T47D (cell line): Measurements from ENCODE around the gene GARIN5A.

Source experiments
- DNase-seq, 2 experiments: peaks; one replicate each; pipeline versions ENCODE4 v3.0.0 to v3.0.0-alpha.2; 2011 to 2012; ENCODE audit warnings: low read depth in 1 of 2, low spot score in 1 of 2
- JUND ChIP-seq: IDR thresholded peaks from 2 replicates; pipeline ENCODE4 v1.6.1; 2012; ENCODE audit warnings: low read depth
- in situ Hi-C: cut with HindIII; loops from 2 replicates; pipeline ENCODE4 v1.10.0; 2016; ENCODE audit warnings: low sequenced_read_pairs, low pct_unique_long_range_greater_than_20kb

Gene GARIN5A

DNA sequence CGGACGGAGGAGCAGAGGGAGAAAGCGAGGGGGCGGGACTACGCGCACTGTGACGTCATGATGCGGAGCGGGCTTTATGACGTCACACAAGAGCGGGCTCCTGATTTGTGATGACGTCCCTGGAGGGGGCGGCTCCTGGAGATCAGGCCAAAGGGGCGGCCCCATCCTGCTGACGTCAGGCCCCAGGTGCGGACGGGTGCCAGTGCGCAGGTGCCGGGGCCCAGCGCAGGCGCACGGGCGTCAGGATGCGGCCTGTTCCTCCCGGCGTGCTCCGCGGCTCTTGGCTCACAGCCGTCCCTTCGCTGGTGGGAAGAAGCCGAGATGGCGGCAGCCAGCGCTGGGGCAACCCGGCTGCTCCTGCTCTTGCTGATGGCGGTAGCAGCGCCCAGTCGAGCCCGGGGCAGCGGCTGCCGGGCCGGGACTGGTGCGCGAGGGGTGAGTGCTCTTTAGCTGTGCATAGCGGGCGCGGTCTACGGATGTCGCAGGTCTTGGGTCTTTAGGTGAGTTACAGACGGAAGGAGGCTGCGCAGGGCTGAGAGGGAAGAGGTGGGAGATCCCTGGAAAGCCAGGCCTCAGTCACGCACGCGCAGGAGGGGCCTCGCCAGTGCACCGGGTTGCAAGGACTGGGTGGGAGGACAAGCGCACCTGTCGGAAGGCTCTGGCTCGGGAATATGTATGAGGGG lies at the start of gene GARIN5A, which contains the start of gene EMC10:
GARIN5A (minus strand) TSS at position 625 of the 683 bp plus-strand sequence; CDS start at position 165, 460 bp downstream.
EMC10 (plus strand) TSS at position 284 of the 683 bp plus-strand sequence; CDS start at position 322, 38 bp downstream.
- peak; percentile 96 for DNase-seq
- no peak for TF ChIP-seq JUND
- in situ Hi-C loops, result no loop called here

DNA sequence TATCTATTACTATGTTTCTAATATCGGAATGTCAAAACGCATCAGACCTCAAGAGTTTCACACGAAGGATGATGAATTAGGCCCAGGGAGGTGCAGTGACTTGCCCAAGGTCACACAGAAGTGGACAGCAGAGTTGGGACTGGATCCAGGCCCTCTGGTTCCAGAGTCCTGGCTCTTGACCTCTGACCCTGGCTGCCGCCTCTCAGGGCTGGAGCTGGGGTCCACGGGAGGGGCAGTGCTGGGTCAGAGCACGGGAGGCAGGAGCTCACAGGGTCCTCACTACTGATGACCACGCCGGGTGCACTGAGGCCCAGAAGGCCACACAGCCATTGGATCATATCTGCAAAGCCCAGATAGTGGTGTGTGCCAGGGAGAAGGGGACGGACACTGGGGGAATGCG lies 46.2 kb upstream of the GARIN5A start:
- no peak for DNase-seq
- in situ Hi-C loops, result no loop called here
- no peak for TF ChIP-seq JUND

GRCh38 chr19:50520822-50521465 lies 44.3 kb upstream of the GARIN5A start:
- DNase-seq, result no peak
- in situ Hi-C loops, result no loop called here
- TF ChIP-seq JUND, result no peak

- in situ Hi-C loops, result no loop called here
- no peak for DNase-seq
- TF ChIP-seq JUND, result no peak
Measured at GRCh38 chr19:50519006-50519575, 42.4 kb upstream of the GARIN5A start.

DNA sequence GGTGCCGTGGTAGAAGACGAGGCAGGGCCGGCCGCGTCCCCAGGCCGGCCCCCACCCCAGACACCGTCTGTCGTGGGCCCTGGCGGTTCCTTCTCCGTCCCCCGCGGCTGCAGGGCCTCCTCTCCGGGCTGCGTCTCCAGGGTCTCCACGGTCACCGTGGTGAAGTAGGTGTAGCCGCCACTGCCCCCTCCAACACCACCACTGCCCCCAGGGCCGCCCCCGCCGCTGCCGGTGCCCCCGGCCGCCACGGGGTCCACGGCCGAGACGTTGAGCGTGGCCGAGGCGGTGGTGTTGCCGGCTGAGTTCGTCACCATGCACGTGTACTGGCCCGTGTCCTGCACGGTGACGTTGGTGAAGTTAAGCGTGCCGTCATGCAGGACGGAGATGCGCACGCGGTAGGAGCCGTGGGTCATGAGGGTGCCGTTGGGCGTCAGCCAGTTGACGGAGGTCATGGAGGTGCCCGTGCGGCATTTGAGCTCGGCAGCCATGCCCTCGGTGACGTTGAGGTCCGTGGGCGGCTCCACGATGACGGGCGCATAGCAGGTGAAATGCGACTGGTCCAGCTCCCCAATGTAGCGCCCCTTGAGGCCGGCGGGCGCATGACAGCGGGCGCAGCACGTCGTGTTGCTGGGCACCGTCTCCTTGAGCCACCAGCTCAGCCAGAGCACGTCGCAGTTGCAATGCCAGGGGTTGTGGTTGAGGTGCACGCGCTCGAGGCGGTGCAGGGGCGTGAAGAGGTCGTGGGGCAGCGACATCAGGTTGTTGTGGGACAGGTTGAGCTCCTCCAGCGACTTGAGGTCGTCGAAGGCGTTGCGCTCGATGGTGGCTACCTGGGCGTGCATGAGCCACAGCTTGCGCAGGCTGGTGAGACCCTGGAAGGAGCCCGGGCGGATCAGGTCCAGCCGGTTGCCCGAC lies 41.7 kb upstream of the GARIN5A start:
- no peak for DNase-seq
- TF ChIP-seq JUND, result no peak
- in situ Hi-C loops, result no loop called here

- in situ Hi-C loops, result no loop called here
- no peak for TF ChIP-seq JUND
- DNase-seq, result no peak
Measured at GRCh38 chr19:50517704-50518075, 41.0 kb upstream of the GARIN5A start.

GRCh38 chr19:50516964-50517703 lies 40.5 kb upstream of the GARIN5A start:
- no peak for TF ChIP-seq JUND
- peak in 1 of 2 experiments; percentile 33 for DNase-seq
- in situ Hi-C loops, result no loop called here

GRCh38 chr19:50516456-50516855 lies 39.8 kb upstream of the GARIN5A start:
- TF ChIP-seq JUND, result no peak
- DNase-seq, result no peak
- in situ Hi-C loops, result no loop called here

DNA sequence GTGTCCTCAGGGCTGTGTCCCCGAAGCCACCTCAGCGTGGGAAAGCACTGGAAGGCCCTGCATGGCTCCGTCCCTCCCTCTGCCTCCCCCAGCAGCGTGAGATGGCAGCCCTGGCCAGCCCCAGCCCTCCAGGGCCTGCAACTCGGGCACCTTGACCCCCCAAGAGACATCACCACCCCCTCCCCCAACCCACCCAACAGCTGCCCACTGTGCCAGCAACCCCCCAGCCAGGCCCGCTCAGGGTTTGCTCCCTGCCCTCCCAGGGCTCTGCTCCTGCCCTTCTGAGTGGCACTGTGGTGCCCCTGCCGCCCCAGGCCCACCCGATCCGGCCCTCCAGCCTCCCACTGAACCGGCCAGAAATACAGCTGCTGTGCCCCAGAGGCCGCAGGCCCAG lies 38.5 kb upstream of the GARIN5A start:
- DNase-seq, result no peak
- no peak for TF ChIP-seq JUND
- in situ Hi-C loops, result no loop called here

- in situ Hi-C loops, result no loop called here
- no peak for TF ChIP-seq JUND
- no peak for DNase-seq
Measured at GRCh38 chr19:50514346-50515167, 37.9 kb upstream of the GARIN5A start.

DNA sequence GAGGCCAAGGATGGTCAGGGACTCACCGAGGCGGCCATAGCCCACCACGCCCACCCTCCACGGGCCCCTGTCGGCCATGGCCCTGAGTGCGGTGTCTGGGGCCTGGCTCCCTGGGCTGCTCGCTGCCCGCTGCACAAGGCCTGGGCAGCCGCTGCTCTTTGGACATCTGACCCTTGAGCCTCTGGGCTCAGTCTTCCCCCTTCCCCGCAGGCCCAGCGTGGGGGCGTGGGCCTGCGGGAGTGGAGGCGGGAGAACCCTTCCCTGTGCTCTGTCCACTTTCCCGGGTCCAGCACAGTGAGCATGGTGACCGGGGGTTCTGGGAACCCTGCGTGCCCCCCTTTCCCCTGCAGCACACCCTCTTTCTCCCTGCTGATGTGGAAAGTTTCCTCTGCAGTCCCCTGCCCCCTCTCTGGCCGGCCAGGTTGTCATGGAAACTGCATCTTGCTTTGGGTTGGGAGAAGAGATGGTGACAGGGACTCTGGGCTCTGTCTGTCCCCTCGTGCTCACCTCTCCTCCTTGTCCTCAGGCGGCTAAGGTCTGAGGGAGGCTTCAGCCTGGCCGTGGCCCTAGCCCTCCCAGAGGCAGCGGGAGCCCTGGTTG lies 37.2 kb upstream of the GARIN5A start, which contains the start of gene ASPDH:
ASPDH (minus strand) TSS at position 168 of the 600 bp plus-strand sequence; CDS start at position 78, 90 bp downstream.
- in situ Hi-C loops, result no loop called here
- DNase-seq, result no peak
- TF ChIP-seq JUND, result no peak
